SK-N-SH (cell line): Measurements from ENCODE around the gene BLTP1. TPM values are rescaled to one million over a fixed set of nuclear protein-coding genes. Genes with fewer than 3 reads are reported as not detected.

Experiments
- CTCF ChIA-PET: fragments of 300-600, 350-600 bp; formaldehyde crosslinking; extraction: SDS; loops from one replicate; lab custom pipeline; 2021; lab: Yijun Ruan, JAX
- POLR2A ChIA-PET: fragments of 350-600 bp; sonication (Branson Sonifier 250); formaldehyde crosslinking; extraction: SDS; loops from one replicate; lab custom pipeline; 2020; ENCODE audit warnings: antibody characterized with exemption, inconsistent platforms; lab: Yijun Ruan, JAX
- DNase-seq: peaks from one replicate; pipeline ENCODE4 v3.0.0; 2012
- H2AFZ ChIP-seq: fragments of 200-600 bp; sonication (generic); 2 replicates; pipeline ENCODE4 v1.8.1; 2016; ENCODE audit warnings: antibody characterized with exemption, mild to moderate bottlenecking, low read depth
- H3F3A ChIP-seq: fragments of 200-600 bp; sonication (generic); replicated peaks from 2 replicates; pipeline ENCODE3; 2016; ENCODE audit warnings: antibody characterized with exemption, mild to moderate bottlenecking; ENCODE audit not compliant: insufficient read depth
- H3K27ac ChIP-seq, 2 experiments: fragments of 200-500 bp in 1 of 2; fragments of 200-600 bp in 1 of 2; sonication (Bioruptor generic) in 1 of 2; sonication (generic), shearing (Covaris generic) in 1 of 2; 2 replicates each; pipeline versions ENCODE4 v1.5.1 to v1.6.1; 2014 to 2016; ENCODE audit warnings: low read depth in 2 of 2, inconsistent platforms in 1 of 2, low read length in 1 of 2, mild to moderate bottlenecking in 1 of 2, mixed read lengths in 1 of 2
- H3K27me3 ChIP-seq: fragments of 200-600 bp; sonication (generic), shearing (Covaris generic); 2 replicates; pipeline ENCODE4 v1.6.1; 2016; ENCODE audit warnings: mixed run types; ENCODE audit not compliant: insufficient read depth
- H3K36me3 ChIP-seq, 2 experiments: fragments of 200-500 bp in 1 of 2; fragments of 200-600 bp in 1 of 2; sonication (Bioruptor generic) in 1 of 2; sonication (generic) in 1 of 2; replicated peaks in 1 of 2; 2 replicates each; pipeline versions ENCODE3 to v1.5.1; 2014 to 2016; ENCODE audit warnings: low read length in 1 of 2, mild to moderate bottlenecking in 1 of 2; ENCODE audit not compliant: insufficient read depth in 2 of 2, control insufficient read depth in 1 of 2
- H3K4me1 ChIP-seq, 2 experiments: fragments of 200-500 bp in 1 of 2; fragments of 200-600 bp in 1 of 2; sonication (Bioruptor generic) in 1 of 2; sonication (generic), shearing (Covaris generic) in 1 of 2; 2 replicates each; pipeline versions ENCODE4 v1.5.1 to v1.6.1; 2014 to 2016; ENCODE audit warnings: low read depth in 1 of 2, low read length in 1 of 2, mixed run types in 1 of 2; ENCODE audit not compliant: insufficient read depth in 2 of 2, control insufficient read depth in 1 of 2
- H3K4me2 ChIP-seq: fragments of 200-600 bp; sonication (generic), shearing (Covaris generic); 2 replicates; pipeline ENCODE4 v1.6.1; 2017; ENCODE audit warnings: mixed run types
- H3K4me3 ChIP-seq, 2 experiments: fragments of 200-500 bp in 1 of 2; fragments of 200-600 bp in 1 of 2; sonication (Bioruptor generic) in 1 of 2; sonication (generic), shearing (Covaris generic) in 1 of 2; 2 replicates each; pipeline versions ENCODE4 v1.5.1 to v1.8.1; 2014 to 2016; ENCODE audit warnings: low read depth in 2 of 2, inconsistent platforms in 1 of 2, low read length in 1 of 2, mild to moderate bottlenecking in 1 of 2, mixed read lengths in 1 of 2, moderate library complexity in 1 of 2
- H3K79me2 ChIP-seq: fragments of 200-600 bp; sonication (generic); 2 replicates; pipeline ENCODE4 v1.8.1; 2017; ENCODE audit warnings: mild to moderate bottlenecking; ENCODE audit not compliant: insufficient read depth
- H3K9ac ChIP-seq: fragments of 200-600 bp; sonication (generic); 2 replicates; pipeline ENCODE4 v1.6.1; 2017; ENCODE audit warnings: mixed run types
- H3K9me2 ChIP-seq: fragments of 200-600 bp; sonication (generic); 2 replicates; pipeline ENCODE4 v1.6.1; 2017; ENCODE audit warnings: mixed run types
- H3K9me3 ChIP-seq: fragments of 200-600 bp; sonication (generic); 2 replicates; pipeline ENCODE4 v1.6.1; 2017; ENCODE audit warnings: mixed run types, mild to moderate bottlenecking, moderate library complexity
- H4K20me1 ChIP-seq: fragments of 200-600 bp; sonication (generic); 2 replicates; pipeline ENCODE4 v1.6.1; 2017; ENCODE audit warnings: mild to moderate bottlenecking, mixed run types; ENCODE audit not compliant: insufficient read depth
- EP300 ChIP-seq, 2 experiments: IDR thresholded peaks; 2 replicates each; pipeline versions ENCODE4 v1.4.0 to v1.6.1; 2012; ENCODE audit warnings: borderline replicate concordance in 1 of 2, low read depth in 1 of 2, low read length in 1 of 2
- FOSL2 ChIP-seq: IDR thresholded peaks from 2 replicates; pipeline ENCODE4 v1.4.0; 2012; ENCODE audit warnings: low read depth, mild to moderate bottlenecking, moderate library complexity, borderline replicate concordance
- FOXJ3 ChIP-seq: sonication (generic); formaldehyde crosslinking; IDR thresholded peaks from 2 replicates; pipeline ENCODE4 v1.5.1; 2020; ENCODE audit warnings: mild to moderate bottlenecking, missing genetic modification reagents
- GABPA ChIP-seq: IDR thresholded peaks from 2 replicates; pipeline ENCODE4 v1.4.0; 2012; ENCODE audit warnings: low read depth, mild to moderate bottlenecking
- NRF1 ChIP-seq: IDR thresholded peaks from 2 replicates; pipeline ENCODE4 v1.6.1; 2012; ENCODE audit warnings: low read depth, mild to moderate bottlenecking, low read length
- POLR2AphosphoS5 ChIP-seq: IDR thresholded peaks from 2 replicates; pipeline ENCODE4 v1.6.1; 2012; ENCODE audit warnings: low read depth, low read length
- RFX5 ChIP-seq: IDR thresholded peaks from 2 replicates; pipeline ENCODE4 v1.6.1; 2012; ENCODE audit warnings: mild to moderate bottlenecking, improper control_type of control experiment, low read length
- RXRA ChIP-seq: IDR thresholded peaks from 2 replicates; pipeline ENCODE4 v1.4.0; 2012; ENCODE audit warnings: low read depth, mild to moderate bottlenecking, borderline replicate concordance
- SIN3A ChIP-seq: IDR thresholded peaks from 2 replicates; pipeline ENCODE4 v1.6.1; 2012; ENCODE audit warnings: low read depth, mild to moderate bottlenecking, low read length, moderate library complexity, borderline replicate concordance
- TCF12 ChIP-seq: IDR thresholded peaks from 2 replicates; pipeline ENCODE4 v1.4.0; 2012
- TEAD4 ChIP-seq: IDR thresholded peaks from 2 replicates; pipeline ENCODE4 v1.4.0; 2012; ENCODE audit warnings: mild to moderate bottlenecking, borderline replicate concordance; ENCODE audit not compliant: insufficient read depth
- WGBS: methylation state at CpG from one replicate; pipeline ENCODE4 v1.1.6; 2017; ENCODE audit warnings: low lambda C conversion rate; 5-methylcytosine and 5-hydroxymethylcytosine counted together
- polyA plus RNA-seq, 3 experiments: library from polyadenylated mRNA; depleted of rRNA; stranded (reverse); fragments of >200 nt; gene quantifications; 2 replicates each; pipeline ENCODE4 v1.2.3, GENCODE V29; 2012
- TF ChIP-seq, protein P1 (sequence below): IDR thresholded peaks from 2 replicates; pipeline ENCODE4 v1.4.0; 2012; ENCODE audit warnings: low read depth, borderline replicate concordance
- TF ChIP-seq, protein P2 (sequence below): fragments of 200-600 bp; sonication (generic); IDR thresholded peaks from 2 replicates; pipeline ENCODE4 v1.6.1; 2017; ENCODE audit warnings: antibody characterized with exemption, mild to moderate bottlenecking, moderate library complexity
- TF ChIP-seq, protein P3 (sequence below): IDR thresholded peaks from 2 replicates; pipeline ENCODE4 v1.4.0; 2012; ENCODE audit warnings: low read depth

BLTP1 gene
- polyA plus RNA-seq, 1 of the 3 experiments (the other 2 are of a cell fraction), result 13.1 TPM

DNA sequence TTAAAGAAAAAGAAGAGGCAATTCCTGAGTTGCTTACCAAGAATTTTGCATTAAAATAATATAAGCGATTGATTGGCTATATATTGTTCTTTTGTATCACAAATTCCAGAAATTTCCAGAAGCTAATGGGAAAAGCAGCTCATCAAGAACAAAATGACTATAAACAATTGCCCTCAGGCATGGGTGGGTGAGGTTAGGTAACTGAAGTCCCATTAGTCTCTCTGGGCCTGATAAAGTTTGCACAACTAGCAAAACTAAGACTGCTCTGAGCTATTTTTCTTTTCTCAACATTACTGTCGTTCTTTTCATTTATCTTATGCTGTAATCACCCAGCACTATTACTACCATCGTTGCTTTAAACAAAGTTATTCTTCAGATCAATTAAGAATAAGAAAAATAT lies 19.2 kb upstream of the BLTP1 start:
- H3K4me1 ChIP-seq, result no peaks in the 10 kb centered on the region
- H3K4me3 ChIP-seq, result no peak overlapping the region
- no peak for DNase-seq
- H3K9me3 ChIP-seq, result no peaks in the 10 kb centered on the region
- no peak overlapping the region for H2AFZ ChIP-seq
- ChIA-PET POLR2A (no interaction called here), CTCF (no interaction called here)
- 0% methylated on average over 3 of the region's 3 CpGs for WGBS
- peaks cover 10% of the 10 kb centered on the region; the same call in 1 of the 2 replicates for H3K27me3 ChIP-seq
- no peaks in the 10 kb centered on the region for H3K36me3 ChIP-seq
- no peaks in the 10 kb centered on the region for H3F3A ChIP-seq
- no peak overlapping the region for H3K27ac ChIP-seq
- H3K79me2 ChIP-seq, result no peaks in the 10 kb centered on the region
- no peaks in the 10 kb centered on the region for H4K20me1 ChIP-seq
- H3K9ac ChIP-seq, result no peak overlapping the region
- no peaks in the 10 kb centered on the region for H3K9me2 ChIP-seq
- no peak for TF ChIP-seq RXRA
- TF ChIP-seq GABPA, result no peak
- no peak for TF ChIP-seq SIN3A
- no peak for TF ChIP-seq NRF1
- TF ChIP-seq, protein P1, sequence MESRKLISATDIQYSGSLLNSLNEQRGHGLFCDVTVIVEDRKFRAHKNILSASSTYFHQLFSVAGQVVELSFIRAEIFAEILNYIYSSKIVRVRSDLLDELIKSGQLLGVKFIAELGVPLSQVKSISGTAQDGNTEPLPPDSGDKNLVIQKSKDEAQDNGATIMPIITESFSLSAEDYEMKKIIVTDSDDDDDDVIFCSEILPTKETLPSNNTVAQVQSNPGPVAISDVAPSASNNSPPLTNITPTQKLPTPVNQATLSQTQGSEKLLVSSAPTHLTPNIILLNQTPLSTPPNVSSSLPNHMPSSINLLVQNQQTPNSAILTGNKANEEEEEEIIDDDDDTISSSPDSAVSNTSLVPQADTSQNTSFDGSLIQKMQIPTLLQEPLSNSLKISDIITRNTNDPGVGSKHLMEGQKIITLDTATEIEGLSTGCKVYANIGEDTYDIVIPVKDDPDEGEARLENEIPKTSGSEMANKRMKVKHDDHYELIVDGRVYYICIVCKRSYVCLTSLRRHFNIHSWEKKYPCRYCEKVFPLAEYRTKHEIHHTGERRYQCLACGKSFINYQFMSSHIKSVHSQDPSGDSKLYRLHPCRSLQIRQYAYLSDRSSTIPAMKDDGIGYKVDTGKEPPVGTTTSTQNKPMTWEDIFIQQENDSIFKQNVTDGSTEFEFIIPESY, result no peak
- no peak overlapping the region for H3K4me2 ChIP-seq

DNA sequence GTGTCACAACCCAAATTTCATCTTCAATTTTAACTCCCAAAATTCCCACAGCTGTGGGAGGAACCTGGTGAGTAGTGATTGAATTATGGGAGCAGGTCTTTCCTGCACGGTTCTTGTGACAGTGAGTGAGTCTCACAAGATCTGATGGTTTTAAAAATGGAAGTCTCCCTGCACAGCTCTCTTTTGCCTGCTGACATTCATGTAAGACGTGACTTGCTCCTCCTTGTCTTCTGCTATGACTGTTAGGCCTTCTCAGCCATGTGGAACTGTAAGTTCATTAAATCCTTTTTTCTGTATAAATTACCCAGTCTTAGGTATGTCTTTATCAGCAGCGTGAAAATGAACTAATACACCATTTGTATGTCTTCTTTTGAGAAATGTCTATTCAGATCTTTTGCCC lies 13.0 kb upstream of the BLTP1 start:
- H3K4me2 ChIP-seq, result no peak overlapping the region
- peaks cover 6% of the 10 kb centered on the region; the same call in 1 of the 2 replicates for H3K27me3 ChIP-seq
- ChIA-PET CTCF (no interaction called here), POLR2A (no interaction called here)
- no peaks in the 10 kb centered on the region for H3K36me3 ChIP-seq
- 19% methylated on average over 3 of the region's 3 CpGs for WGBS
- H4K20me1 ChIP-seq, result no peaks in the 10 kb centered on the region
- H3K4me1 ChIP-seq, result no peaks in the 10 kb centered on the region
- no peaks in the 10 kb centered on the region for H3F3A ChIP-seq
- DNase-seq, result no peak
- H3K9ac ChIP-seq, result no peak overlapping the region
- H3K4me3 ChIP-seq, result no peak overlapping the region
- no peaks in the 10 kb centered on the region for H3K9me3 ChIP-seq
- no peaks in the 10 kb centered on the region for H3K9me2 ChIP-seq
- no peak overlapping the region for H3K27ac ChIP-seq
- H3K79me2 ChIP-seq, result no peaks in the 10 kb centered on the region
- no peak overlapping the region for H2AFZ ChIP-seq
- TF ChIP-seq POLR2AphosphoS5 (no peak), TEAD4 (no peak), FOSL2 (no peak), FOXJ3 (CRISPR knock-in tag) (no peak), EP300 (IDR thresholded peaks at IDR 0.05; ENCODE audit: borderline replicate concordance in 1 of 2, low read depth in 1 of 2, low read length in 1 of 2) (no peak), RFX5 (no peak), TCF12 (no peak)
- TF ChIP-seq, protein P1, result no peak
- TF ChIP-seq, protein P2, sequence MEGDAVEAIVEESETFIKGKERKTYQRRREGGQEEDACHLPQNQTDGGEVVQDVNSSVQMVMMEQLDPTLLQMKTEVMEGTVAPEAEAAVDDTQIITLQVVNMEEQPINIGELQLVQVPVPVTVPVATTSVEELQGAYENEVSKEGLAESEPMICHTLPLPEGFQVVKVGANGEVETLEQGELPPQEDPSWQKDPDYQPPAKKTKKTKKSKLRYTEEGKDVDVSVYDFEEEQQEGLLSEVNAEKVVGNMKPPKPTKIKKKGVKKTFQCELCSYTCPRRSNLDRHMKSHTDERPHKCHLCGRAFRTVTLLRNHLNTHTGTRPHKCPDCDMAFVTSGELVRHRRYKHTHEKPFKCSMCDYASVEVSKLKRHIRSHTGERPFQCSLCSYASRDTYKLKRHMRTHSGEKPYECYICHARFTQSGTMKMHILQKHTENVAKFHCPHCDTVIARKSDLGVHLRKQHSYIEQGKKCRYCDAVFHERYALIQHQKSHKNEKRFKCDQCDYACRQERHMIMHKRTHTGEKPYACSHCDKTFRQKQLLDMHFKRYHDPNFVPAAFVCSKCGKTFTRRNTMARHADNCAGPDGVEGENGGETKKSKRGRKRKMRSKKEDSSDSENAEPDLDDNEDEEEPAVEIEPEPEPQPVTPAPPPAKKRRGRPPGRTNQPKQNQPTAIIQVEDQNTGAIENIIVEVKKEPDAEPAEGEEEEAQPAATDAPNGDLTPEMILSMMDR, result no peak
- TF ChIP-seq, protein P3, sequence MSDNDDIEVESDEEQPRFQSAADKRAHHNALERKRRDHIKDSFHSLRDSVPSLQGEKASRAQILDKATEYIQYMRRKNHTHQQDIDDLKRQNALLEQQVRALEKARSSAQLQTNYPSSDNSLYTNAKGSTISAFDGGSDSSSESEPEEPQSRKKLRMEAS, result no peak
